ENCODE results near the gene LMNB1.
"Not testable (repeated sequence)": the region's sequence is repeated elsewhere in the genome, so short reads cannot be mapped to it uniquely, and the experiment has no call there.

DNA sequence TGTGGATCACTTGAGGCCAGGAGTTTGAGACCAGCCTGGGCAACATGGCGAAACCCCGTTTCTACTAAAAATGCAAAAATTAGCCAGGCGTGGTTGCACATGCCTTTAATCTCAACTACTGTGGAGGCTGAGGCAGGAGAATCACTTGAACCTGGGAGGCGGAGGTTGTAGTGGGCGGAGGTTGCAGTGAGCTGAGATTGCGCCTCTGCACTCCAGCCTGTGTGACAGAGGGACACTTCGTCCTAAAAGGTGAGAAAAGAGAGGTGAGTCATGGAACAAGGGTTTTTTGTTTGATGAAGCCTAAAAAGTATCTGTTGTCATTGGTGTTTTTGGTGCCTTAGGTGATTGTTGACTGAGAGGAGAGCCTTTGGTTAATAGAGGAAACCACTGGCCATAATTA lies 11.5 kb downstream of the LMNB1 start:
- TF ChIP-seq, protein P1, sequence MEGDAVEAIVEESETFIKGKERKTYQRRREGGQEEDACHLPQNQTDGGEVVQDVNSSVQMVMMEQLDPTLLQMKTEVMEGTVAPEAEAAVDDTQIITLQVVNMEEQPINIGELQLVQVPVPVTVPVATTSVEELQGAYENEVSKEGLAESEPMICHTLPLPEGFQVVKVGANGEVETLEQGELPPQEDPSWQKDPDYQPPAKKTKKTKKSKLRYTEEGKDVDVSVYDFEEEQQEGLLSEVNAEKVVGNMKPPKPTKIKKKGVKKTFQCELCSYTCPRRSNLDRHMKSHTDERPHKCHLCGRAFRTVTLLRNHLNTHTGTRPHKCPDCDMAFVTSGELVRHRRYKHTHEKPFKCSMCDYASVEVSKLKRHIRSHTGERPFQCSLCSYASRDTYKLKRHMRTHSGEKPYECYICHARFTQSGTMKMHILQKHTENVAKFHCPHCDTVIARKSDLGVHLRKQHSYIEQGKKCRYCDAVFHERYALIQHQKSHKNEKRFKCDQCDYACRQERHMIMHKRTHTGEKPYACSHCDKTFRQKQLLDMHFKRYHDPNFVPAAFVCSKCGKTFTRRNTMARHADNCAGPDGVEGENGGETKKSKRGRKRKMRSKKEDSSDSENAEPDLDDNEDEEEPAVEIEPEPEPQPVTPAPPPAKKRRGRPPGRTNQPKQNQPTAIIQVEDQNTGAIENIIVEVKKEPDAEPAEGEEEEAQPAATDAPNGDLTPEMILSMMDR (IDR thresholded peaks at IDR 0.05; ENCODE audit: borderline replicate concordance, extremely low read depth, low read length, poor library complexity, severe bottlenecking): not testable (repeated sequence)
- not testable (repeated sequence) for TF ChIP-seq EZH2 (IDR thresholded peaks at IDR 0.05; ENCODE audit: borderline replicate concordance, low read depth, low read length, severe bottlenecking)
